Measurements from ENCODE around the gene CBS.
"Not testable (repeated sequence)": the region's sequence is repeated elsewhere in the genome, so short reads cannot be mapped to it uniquely, and the experiment has no call there.

The CBS gene

DNA sequence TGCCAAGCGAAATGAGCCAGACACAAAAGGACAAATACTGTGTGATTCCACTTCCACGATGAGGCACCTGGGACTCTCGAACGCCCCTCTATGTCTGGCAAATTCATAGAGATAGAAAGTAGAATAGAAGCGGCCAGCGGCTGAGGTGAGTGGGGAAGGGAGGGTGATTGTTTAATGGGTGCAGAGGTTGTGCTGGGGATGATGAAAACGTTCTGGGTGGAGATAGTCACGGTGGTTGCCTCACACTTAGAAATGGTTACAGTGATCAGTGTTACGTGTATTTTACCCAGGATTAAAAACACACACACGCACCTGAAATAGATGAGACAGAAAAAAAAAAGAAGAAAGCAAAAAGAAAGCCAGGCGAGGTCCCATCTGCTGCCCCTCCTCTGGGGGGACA is 2.9 kb downstream of the CBS start:
- not testable (repeated sequence) for H3K4me3 ChIP-seq (ENCODE audit: low read depth, low read length); DNase-seq (ENCODE audit: low read depth)

DNA sequence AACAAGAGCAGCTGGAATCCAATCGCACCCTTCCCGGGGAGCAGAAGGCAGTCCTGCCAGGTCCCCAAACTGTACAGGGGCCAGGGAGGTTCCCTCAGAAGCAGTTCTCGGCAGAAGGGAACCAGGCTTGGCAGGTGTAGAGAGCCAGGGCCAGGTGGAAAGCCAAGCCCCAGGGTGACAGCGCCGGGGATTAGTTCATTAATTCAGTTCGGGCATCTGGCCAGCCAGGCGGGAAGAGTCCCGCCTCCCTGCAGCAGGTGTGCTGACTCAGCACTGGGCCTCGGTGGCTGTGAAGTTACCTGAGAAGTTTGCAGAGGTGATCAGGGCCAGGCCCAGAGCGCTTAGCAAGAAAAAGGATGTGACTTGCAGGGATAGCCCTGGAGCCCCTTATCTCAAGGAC is 6.0 kb downstream of the CBS start:
- DNase-seq (ENCODE audit: low read depth): not testable (repeated sequence)

DNA sequence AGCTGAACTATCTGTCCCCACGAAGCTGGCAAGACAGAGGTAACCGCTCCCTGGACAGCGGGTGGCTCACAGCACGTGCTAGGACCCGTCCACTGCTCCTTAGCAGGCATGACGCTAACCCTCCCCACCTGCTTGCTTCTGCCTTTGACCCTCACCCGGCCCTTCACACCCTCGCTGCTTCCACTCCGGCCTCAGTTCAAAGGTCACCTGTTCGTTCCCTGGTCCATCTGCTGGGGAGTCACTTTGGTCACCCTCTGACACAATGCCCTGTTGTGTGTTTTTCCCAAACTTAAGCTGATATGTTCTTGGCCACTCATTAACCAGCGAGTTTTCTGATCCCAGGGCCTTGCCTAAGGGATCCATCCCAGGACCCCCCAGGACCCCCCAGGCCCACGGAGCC is 7.6 kb downstream of the CBS start:
- not testable (repeated sequence) for H3K4me3 ChIP-seq (ENCODE audit: low read depth, low read length); DNase-seq (ENCODE audit: low read depth)

More for the DNA sequence above, 6.0 kb downstream of the CBS start:
- H3K4me3 ChIP-seq (ENCODE audit: low read depth, low read length): not testable (repeated sequence)

DNA sequence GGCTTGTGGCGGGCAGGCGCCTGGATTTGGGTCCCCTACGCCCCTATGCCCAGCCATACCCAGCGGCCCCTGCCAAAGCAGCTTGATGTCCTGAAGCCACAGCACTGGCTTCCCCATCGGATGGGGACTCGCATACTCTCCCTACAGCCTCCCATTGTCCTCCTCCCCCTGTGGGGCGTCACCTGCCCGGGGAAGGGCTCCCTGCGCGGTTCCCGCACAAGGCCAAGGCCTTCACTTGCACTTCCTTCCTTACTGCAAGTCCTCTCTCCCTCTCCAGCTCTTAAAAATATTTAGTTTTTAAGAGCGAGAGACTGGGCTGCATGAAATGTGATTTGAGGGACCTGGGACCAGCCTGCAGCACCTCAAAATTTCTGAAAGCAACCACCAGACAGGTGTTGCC is 8.9 kb downstream of the CBS start:
- DNase-seq (ENCODE audit: low read depth); H3K4me3 ChIP-seq (ENCODE audit: low read depth, low read length): not testable (repeated sequence)

DNA sequence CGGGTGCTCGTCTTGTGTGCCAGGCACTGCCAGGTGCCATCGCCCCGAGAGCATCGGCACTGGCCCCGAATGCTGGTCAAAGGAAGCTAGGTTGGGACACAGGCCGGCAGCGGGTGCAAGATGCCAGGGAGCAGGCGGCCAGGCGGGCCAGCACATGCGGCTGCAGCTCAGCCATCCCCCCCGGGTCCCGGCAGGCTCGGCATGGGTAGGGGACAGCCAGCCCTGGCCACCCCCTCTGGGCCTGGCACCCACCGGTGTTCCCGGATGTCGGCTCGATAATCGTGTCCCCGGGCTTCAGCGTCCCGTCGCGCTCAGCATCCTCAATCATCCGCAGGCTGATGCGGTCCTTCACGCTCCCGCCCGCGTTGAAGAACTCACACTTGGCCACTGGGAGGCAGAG is 9.6 kb downstream of the CBS start:
- H3K4me3 ChIP-seq (ENCODE audit: low read depth, low read length); DNase-seq (ENCODE audit: low read depth): not testable (repeated sequence)

DNA sequence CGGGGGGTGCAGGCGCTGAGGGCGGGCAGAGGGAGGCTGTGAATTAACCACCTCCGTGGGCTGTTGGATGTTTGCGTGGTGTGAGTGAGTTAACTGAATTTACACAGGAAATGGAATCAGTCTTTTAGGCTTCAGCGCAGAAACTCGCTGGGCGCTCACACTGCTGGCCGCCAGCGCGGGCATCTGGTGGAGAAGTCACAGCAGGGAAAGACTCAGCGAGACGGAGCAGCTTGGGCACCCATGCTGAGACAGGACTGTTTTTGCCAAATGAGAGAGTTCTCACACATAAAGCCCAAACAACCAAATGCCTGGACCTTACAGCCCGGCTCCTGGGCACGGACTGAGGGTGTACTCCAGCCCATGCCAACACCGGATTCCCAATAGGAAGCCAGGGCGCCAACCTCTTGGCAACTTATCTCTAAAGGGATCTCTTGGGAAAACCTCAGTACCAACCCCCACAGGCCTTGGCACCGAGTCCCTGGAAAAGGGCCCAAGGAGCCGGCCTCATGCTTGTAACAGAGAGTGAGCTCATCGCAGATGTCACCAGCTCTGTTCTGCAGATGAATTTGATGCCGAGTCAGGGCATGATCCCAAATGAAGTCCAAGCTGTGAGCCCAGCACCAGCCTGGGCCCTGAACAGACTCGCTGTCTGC is 11.2 kb downstream of the CBS start:
- H3K4me3 ChIP-seq (ENCODE audit: low read depth, low read length); DNase-seq (ENCODE audit: low read depth): not testable (repeated sequence)

DNA sequence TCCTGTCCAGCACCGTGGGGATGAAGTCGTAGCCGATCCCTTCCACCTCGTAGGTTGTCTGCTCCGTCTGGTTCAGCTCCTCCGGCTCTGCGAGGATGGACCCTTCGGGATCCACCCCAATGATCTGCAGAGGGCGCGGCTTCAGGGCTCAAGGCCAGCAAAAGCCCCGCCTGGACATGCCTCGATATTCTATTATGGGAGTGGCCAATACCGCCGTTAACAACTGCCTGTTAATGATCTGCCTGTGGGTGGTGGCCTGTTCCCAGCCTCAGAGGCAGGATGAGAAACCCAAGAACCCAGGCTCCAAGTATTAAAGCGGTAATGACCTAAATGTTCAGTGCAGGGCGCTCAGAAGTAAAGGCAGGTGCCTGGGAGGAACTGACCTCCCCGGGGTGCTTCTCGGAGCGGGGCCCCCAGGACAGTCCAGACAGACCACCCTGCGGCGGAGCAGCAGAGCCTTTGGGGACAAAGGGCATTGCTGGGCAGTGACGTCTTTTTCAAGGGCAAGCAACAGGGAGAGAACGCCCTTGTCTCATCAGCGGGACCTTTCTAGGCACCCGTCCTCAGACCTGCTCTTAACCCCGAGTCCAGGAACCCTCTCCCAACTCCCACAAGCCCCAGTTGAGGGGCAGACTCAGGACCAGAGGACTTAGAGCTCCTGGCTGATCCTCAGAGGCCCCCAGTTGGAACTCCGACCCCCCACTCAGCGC is 12.5 kb downstream of the CBS start:
- not testable (repeated sequence) for DNase-seq (ENCODE audit: low read depth); H3K4me3 ChIP-seq (ENCODE audit: low read depth, low read length)

DNA sequence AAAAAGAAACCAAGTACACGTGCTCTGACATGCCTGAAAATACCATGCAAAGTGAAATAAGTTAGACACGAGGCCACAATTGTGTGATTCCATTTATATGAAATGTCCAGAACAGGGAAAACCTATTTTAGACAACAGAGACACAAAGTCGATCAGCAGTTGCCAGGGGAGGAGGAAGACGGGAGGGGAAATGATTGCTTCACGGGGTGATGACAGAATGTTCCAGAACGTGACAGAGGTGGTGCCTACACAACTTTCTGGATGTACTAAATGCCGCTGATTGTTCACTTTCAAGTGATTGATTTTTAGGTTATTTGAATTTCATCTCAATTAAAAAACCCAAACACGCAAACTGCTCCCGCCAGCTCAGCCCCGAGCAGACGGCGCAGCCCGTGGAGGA is 22.5 kb downstream of the CBS start:
- not testable (repeated sequence) for H3K4me3 ChIP-seq (ENCODE audit: low read depth, low read length); DNase-seq (ENCODE audit: low read depth)

DNA sequence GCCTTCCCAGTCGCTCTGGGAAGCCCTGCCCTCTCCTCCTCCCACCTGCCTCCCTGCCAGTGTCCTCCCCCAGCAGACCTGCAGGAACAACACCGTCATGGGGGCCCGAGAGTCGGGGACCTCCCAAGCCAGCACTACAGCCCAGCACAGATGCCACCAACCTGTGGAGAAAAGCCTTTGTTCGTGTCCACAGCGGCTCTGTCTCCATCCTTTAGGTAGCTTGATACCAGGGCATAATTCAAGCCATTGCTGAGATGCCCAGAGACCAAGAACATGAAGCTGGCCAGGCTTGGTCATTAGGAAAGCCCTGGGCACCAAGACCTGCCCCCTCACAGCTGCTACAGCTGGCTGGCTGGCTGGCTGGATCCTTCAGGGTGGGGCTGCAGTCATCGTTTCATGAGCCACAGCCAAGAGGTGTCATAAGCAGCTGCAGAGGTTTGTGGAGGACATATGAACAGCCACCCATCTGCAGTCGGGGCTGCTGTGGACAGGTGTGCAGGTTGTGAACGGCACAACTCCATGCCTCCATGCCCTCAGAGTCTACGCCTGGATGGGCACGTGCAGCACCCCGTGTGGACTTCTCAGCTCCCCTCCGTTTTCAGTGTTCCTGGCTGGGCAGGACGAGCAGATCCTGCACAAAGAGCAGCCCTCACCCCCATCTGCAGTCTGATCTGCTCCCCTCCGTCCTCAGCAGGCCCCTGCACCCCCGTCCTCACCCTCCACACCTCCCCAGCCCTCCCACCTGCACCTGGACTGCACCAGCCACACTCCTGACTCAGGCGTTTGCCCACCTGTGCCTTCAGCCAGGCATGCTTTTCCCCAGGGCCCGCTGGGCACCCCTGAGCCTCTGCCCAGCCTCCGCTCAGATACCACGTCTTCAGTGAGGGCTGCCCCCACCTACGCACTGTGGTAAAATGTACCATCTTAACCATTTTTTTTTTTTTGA is 29.5 kb downstream of the CBS start:
- not testable (repeated sequence) for DNase-seq (ENCODE audit: low read depth); H3K4me3 ChIP-seq (ENCODE audit: low read depth, low read length)

DNA sequence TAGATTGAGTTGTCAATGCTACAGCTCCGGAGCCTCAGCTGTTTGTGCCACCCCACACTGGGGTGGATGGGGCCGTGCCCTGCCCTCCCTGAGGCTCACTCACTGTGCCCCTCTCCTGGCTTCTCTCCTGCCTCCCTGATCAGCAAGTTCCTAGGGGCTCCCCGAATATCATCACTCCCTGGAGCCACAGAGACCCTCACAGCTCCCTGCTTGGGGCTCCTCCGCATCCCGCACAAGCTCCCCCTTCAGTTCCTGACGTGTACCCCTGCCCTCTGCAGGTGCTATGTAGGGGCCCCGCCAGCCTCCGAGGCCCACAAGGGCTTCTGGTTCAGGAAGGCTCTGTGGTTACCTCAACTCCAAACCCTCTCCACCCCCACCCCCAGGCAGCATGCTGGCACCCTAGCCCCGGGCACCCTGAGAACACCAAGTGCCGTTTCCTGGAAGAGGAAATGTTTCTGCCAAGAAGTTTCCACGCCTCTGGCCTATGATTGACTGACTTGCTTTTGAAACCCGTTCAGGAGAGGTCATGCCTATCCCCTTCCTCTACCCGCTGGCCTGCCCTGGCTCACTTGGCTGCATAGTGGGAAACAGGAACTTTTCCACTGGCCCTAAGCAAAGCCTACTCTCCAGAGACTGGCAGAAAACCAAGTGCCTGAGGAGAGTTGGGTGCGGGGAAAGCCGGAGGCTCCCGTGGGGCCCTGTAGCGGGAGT is 30.3 kb downstream of the CBS start:
- not testable (repeated sequence) for DNase-seq (ENCODE audit: low read depth); H3K4me3 ChIP-seq (ENCODE audit: low read depth, low read length)

DNA sequence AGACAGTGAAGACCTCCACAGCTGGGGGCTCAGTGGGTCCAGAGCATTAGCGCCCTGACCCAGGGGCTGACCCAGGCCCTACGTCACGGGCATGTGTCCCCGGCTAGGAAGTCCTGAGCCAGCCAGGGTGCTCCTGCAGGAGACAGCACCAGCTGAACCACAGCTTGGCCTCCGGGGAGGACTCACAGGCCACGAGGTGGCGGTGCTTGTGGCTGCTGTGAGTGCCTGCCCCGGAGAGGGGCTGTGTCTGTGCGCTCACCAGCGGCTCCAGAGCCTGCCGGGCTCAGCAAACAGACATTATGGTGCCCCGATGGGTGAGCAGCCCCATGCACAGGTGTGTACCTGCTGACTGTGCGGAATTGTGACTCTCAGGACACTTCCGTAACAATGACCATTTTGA is 31.1 kb downstream of the CBS start:
- DNase-seq (ENCODE audit: low read depth); H3K4me3 ChIP-seq (ENCODE audit: low read depth, low read length): not testable (repeated sequence)

DNA sequence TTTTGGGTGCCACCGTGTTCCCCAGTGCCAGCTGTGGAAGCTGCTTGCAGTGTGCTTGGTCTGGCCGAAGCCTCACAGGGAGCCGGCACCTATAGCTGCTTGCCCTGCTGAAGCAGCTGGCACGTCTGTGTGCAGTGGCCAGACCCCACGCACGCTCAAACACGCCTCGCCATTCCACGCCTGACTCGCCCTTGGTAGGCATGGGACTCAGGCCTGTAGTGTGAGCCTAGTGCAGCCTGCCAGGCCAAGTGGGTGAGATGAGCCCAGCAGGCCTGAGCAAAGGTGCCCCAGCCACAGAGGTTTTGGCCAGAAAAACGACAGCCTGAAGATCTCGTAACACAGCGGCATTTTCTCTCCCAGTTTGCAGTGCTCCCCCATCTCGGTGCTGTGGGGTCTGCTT is 32.3 kb downstream of the CBS start:
- DNase-seq (ENCODE audit: low read depth); H3K4me3 ChIP-seq (ENCODE audit: low read depth, low read length): not testable (repeated sequence)

DNA sequence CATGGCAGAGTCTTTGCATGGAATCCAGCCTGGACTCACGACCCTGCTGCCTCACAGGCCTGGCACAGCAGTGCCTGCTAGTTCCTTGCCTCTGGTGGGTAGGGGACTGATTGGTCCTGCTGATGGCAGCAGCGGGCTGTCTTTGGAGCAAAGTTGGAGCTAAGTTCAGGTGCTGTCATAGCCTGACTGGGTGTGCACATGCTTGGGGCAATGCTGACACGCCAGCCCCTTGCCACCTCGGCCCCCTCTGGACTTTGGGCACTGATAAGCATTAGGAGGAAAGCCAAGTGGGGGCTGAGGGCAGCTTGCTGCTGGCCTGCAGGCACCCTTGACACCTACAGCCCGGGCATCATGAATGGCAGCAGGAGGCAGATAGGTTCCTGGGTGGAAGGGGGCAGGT is 33.5 kb downstream of the CBS start:
- not testable (repeated sequence) for DNase-seq (ENCODE audit: low read depth); H3K4me3 ChIP-seq (ENCODE audit: low read depth, low read length)

DNA sequence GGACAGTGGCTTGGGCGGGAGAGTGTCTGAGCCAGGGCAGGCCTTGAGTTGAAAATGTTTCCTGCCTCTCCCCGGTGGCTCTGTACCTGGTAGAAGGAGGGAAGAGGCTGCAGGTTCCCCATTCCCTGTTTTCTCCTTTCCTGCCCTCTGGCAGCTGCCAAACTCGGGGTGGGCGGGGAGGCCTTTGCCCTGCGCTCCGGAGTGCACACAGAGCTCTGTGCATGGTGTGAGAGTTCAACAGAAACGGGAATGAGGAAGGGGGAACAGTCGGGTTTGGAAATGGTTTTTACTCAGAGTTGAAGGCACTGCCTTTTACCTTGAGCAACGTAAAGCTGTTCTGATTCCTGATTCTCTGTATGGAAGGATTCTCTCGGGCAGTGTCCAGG is 37.0 kb downstream of the CBS start:
- H3K4me3 ChIP-seq (ENCODE audit: low read depth, low read length); DNase-seq (ENCODE audit: low read depth): not testable (repeated sequence)

DNA sequence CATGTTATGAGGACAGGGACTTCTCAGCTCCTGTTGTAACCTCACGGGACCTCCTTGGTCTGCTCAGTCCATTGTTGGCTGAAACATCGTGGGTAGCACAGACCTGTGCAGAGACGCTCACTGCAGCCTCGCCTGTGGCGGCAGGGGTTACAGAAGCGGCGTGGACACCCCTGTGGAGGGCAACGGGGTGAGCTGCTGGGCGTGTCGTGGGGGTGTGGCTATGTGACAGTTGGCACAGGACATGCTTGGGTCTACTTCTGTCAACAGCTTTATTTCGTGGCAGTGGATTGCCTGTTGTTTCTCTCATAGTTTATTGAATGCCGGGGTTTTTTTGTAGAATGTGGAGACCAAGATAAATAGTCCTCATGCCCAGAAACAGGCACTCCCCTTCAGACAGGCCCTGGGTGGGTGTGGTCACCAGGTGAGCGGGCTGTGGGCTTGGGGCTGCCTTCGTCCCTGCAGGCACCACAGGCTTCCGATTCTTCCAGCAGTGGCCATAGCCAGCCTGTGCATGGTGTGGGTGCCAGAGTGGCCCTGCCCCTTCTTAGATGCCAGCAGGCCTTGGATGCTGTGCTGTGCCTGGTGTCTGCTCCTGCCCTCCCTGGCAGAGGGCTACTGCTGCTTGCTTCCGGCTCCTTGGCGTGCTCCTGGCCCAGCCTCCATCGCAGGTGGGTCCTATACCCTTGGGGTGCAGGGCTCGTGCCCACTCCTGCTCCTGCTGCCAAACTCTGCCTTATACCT is 37.5 kb downstream of the CBS start:
- not testable (repeated sequence) for DNase-seq (ENCODE audit: low read depth); H3K4me3 ChIP-seq (ENCODE audit: low read depth, low read length)

DNA sequence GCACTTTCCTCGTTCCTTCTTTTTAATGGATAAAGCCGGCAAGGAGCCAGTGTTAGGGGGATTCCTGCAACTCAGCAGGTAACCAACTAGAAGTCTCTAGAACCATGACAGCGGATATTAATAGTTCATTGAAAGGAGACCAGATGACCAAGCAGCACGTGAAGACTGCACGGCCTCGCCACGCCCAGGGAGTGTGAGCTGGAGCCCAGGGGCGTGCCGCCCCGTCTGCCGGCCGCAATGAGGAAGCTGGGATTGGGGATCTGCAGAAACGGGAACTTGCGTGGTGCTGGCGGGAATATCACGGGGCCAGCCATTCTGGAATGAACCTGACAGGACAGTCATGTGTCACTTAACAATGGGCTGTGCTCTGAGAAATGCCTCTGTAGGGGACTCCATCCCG is 38.7 kb downstream of the CBS start:
- not testable (repeated sequence) for DNase-seq (ENCODE audit: low read depth); H3K4me3 ChIP-seq (ENCODE audit: low read depth, low read length)

All from choroid plexus epithelial cell (primary cell).